Measurements from ENCODE around the gene TMEM245. TPM values are rescaled to one million over a fixed set of nuclear protein-coding genes. Genes with fewer than 3 reads are reported as not detected.
A peak's percentile ranks its signal among the peaks of the same experiment; 100 is the strongest.
"Not testable (repeated sequence)": the region's sequence is repeated elsewhere in the genome, so short reads cannot be mapped to it uniquely, and the experiment has no call there.

TMEM245 gene
- total RNA-seq, 1 donor from 2014 or later, result 67.3 TPM

DNA sequence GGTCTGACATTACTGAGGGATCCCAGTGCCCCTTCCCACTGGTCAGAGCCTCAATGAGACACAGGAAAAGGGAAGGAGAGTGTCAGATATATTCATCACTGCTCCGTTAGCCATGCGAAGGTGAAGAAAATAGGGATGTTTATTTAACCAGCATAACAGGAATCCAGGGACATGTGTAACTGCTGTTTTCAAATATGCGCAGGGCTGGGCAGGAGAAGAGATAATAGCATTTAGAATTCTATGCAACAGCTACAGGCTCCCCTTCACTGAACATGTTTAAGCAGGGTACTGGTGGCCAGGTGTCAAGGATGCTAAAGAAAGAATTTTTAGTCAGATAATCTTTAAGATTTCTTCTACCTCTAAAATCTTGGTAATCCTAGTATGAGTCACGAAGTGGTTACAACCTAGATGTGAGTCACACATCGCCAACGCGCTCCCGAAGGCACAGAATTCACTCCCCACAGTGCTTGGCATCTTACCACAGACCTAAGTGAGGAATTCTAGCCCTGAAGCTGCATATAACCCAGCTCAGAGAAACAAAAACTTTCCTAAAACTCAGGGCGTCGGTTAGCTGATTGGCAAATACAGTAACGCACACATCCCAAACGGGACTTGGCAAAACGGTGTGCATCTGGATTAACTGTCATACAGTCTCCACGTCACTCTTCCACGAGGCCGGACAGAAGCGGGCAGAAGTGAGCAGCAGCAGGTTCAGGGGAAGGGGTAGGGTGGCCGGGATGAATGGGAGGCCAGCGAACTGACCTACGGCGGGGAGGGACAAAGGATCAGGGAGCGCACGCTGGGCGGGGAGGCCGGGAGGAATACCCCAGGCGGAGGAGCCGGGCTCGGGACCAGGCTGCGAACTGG, 107.5 kb downstream of the TMEM245 start:
- DNase-seq (ENCODE audit: low spot score in 2 of 2), result peak; percentile 31 to 54
- FAIRE-seq, result no peak

DNA sequence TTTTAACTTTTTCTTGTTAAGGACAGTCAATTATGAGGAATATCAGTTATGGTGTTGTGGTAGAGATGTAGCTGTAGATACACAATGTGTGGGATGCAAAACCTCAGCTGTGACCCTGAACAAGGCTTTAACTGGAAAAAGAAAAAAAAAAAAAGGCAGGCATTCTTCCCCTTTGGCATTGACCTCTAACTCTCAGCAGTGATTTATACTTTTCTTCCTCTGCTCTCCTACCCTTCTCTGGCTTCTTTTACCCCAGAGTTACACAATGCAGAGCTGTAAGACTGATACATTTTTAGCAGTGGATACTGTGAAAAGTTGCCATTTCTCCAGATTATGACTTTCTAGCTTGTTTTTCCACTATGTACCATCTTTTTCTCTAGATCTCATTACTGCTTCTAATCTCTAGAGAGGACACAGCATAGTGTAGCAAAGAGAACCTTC, 108.5 kb downstream of the TMEM245 start:
- no peak for FAIRE-seq
- DNase-seq (ENCODE audit: low spot score in 2 of 2), result no peak

DNA sequence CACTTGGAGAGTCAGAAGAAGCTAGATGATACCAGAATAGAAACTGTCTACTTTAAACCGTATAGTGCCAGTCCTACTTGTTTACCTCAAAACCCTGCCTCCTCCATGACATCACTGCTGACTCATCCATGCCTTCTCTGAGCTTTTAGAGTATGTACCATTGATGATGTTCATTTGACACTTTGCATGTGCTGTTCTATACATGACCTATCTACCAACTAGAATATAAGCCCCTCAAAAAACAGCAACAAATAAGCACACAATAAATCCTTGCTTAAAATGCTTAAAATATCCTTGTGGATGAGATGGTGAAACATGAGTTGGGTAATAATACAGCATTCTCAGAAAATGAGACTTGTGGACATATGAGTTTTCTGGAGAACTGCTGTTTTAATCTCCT, 109.0 kb downstream of the TMEM245 start:
- DNase-seq (ENCODE audit: low spot score in 2 of 2) (peak in 1 of 2 donors; percentile 25), FAIRE-seq (no peak)

DNA sequence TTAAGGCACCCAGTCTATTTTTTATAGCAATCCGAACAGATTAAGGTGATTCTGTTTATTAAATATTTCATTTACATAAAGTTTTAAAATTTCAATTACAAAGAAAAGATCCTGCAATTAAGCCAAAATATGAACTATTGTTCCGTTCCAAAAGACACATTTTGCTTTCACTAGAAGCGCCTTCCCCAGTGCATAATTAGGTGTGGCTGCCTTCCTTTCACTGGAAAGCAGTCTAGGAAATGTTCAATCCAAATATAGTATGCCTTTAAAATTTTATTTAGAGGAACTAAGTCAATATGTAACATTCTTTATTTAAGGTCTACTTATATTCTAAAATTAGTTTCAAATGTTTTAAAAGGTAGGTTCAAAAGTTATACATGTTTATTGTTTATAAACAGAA, 114.1 kb downstream of the TMEM245 start:
- DNase-seq (ENCODE audit: low spot score in 2 of 2), result no peak
- FAIRE-seq, result no peak

DNA sequence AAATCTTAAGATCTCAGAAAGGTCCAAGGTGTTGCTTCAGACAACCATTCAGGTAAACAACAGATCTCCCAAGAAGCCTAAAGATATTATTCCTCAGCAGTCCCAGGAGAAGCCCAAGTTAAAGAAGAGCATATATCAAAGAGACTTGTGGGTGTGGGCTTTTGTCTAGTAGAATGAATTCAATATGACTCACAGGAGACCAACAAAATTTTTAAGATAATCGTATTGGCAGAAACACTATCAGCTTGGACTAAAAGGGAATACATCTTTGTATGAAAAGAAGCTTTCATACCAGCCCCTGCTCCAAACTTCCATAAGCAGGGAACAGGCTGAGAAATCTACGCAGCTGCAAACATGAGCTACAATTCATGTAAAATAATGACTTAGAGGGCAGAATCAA, 116.6 kb downstream of the TMEM245 start:
- DNase-seq (ENCODE audit: low spot score in 2 of 2) (no peak), FAIRE-seq (no peak)

DNA sequence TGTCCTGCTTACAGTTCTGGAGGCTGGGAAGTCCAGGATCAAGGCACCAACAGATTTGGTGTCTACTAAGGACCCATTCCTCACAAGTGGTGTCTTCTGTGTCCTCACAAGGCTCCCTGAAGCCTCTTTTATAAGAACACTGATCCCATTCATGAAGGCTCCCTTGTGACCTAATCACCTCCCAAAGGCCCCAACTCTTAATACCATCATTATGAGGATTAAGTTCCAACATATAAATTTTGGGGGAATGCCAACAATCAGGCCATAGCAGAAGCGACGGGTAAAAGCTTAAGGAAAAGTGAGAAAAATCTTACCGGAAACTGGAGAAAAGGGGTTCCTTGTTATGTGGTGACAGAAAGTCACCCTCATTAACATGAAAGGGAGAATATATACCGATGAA, 117.6 kb downstream of the TMEM245 start:
- DNase-seq (ENCODE audit: low spot score in 2 of 2) (no peak), FAIRE-seq (no peak)

DNA sequence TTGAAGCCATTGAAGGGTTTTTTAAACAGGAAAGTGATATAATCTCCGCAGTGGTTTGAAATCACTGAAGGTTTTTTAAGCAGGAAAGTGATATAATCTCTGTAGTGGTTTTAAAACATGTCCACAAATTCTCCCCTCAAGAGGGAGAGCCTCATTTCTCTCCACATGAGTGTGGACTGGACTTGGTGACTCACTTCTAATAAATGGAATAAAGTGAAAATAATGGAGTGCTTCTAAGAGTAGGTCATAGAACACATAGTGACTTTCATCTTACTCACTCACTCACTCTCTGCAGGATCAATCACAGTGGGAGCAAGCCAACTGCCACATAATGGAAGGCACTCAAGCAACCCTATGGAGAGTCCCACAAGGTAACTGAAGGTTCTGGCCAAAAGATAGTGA, 118.5 kb downstream of the TMEM245 start:
- FAIRE-seq, result no peak

DNA sequence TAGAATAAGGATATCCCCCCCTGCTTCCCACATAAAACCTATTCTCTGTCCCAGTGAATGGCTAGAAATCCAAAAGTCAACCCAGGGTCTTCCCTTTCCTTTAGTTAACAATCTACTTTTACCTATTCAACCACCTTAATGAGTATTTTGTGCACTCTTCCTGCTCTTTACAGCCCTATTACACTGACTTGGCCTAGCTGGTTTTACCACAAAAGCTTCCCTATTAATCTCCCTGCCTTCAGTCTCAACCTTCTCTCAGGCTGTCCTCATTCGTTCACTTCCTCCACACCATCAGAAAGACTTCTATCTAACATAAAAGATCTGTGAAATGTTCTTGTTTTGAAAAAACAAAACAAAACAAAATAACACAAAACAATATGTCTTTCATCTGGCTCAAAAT, 122.6 kb downstream of the TMEM245 start:
- DNase-seq (ENCODE audit: low spot score in 2 of 2) (no peak), FAIRE-seq (no peak)

More for the DNA sequence above, 118.5 kb downstream of the TMEM245 start:
- no peak for DNase-seq (ENCODE audit: low spot score in 2 of 2)

DNA sequence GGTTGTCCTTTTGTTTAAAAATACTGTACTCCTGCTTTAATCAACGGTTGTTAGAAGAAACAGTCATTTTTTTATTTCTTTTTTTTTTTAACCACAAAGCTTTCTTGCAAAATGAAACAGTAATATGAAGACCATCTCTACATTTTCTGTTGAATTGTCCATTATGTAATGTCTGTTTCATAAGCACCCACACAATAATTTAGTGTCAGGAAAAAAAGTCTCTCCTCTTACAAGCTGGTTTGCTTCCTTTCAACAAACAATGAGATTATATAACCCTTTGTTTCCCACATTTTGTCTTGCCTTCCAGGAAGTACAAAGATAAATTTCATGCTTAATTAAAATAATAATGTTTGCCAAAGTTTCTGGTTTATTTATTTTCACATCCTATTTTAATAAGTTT, 123.1 kb downstream of the TMEM245 start:
- FAIRE-seq (no peak), DNase-seq (ENCODE audit: low spot score in 2 of 2) (no peak)

DNA sequence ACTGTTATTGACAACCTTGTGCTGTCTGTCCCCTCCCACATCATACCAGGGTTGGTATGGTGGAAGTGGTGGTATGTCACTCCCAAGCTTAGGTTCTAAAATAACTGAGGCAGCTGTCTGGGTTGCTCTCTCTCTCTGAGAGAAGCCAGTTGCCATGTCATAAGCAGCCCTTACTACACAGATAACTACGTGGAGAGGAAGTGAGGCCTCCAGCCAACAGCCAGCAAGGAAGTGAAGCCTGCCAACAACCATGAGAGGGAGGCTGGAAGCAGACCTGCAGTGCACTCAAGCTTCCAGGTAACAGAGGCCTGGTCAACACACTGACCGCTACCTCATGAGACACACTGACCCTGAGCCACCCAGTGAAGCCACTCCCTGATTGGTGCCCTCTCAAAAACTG, 125.1 kb downstream of the TMEM245 start:
- DNase-seq (ENCODE audit: low spot score in 2 of 2), result no peak
- no peak for FAIRE-seq

DNA sequence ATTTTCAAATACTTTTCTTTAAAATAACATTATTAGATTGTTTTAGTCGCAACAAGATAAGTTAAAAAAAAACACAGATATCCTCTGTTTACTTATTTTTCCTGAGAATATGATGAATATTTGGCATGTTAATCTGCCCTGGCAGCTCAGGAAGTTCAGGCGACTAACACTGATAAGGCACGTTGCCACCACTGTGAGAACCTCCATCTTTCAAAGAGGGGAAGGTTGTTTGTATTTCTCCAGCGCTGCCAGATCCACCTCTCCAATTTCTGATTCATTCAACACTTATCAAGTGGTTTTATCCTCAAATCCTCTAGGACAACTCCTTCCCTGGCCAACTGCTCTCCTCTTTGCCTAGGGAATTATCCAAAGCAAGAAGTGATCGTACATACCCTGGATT, 128.3 kb downstream of the TMEM245 start:
- no peak for FAIRE-seq
- DNase-seq (ENCODE audit: low spot score in 2 of 2), result no peak

DNA sequence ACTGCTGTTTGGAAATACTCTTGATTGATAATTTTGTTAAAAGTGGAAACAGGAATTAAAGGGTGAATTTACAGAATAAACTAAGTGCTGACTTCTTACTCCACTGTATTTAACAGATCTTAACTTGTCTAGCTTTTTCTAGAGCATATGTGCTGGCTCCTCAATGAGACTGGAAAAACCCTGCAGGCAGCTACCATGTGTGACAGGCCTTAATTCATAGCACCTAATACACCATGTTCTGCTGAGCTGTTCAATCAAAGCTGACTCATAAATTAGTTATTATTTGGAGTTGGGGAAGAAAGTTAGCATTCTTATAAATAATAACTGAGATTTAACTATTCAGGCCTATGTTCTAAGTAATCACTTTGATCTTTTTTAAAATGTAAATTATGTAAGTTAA, 135.9 kb downstream of the TMEM245 start:
- no peak for DNase-seq (ENCODE audit: low spot score in 2 of 2)
- no peak for FAIRE-seq

DNA sequence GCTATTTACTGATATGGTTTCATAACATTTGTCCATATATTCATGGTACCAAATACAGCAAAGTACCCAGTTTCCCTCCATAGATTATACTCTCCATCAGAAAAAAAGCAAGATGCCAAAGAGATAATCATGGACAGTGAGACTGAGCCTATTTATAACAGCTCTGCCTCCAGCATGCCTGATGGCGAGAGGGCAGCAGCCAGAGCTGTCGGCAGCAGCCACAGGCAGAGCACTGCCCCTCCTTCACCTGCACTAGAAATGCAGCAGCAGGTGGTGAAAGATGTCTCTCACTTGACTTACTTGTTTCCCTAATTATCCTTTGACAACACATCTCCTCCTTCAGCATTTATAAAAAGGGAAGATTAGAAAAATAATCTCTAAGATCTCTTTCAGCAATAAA, 138.9 kb downstream of the TMEM245 start:
- FAIRE-seq, result no peak
- no peak for DNase-seq (ENCODE audit: low spot score in 2 of 2)

DNA sequence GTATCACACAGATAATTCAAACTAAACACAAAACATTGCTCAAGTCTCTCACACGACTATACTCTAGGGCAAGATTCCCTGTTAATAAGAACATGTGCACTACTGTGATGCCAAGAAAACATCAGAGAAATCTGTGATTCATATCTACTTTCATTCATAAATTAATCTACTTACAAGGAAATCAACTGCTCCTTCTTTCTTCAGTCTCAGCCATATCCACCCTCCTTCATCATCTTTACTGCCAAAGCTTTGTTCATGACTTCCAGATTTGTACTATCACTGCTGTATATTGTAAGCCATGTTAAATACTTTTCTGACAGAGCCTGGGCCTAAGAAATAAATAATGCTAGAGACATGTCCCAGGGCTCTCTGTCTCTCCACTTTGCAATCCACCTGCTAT, 141.5 kb downstream of the TMEM245 start:
- no peak for DNase-seq (ENCODE audit: low spot score in 2 of 2)
- FAIRE-seq, result no peak

DNA sequence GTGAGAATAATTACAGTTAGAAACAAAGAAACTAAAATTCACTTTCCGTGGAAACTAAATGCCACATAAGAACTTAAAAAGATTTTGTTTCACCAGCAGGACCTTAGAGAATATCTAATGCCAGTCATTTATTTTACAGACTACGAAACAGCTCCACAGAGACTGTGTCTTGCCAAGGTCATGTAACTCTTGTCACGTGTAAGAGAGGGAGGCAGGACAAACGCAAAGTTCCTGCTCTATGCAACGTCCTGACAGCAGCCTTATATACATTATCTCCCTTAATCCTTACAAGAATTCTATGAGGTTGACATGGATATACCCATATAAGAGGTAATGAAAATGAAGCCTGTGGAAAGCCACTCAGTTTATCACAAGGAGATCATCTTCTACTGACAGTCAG, 145.9 kb downstream of the TMEM245 start:
- DNase-seq (ENCODE audit: low spot score in 2 of 2), result no peak
- FAIRE-seq, result no peak

DNA sequence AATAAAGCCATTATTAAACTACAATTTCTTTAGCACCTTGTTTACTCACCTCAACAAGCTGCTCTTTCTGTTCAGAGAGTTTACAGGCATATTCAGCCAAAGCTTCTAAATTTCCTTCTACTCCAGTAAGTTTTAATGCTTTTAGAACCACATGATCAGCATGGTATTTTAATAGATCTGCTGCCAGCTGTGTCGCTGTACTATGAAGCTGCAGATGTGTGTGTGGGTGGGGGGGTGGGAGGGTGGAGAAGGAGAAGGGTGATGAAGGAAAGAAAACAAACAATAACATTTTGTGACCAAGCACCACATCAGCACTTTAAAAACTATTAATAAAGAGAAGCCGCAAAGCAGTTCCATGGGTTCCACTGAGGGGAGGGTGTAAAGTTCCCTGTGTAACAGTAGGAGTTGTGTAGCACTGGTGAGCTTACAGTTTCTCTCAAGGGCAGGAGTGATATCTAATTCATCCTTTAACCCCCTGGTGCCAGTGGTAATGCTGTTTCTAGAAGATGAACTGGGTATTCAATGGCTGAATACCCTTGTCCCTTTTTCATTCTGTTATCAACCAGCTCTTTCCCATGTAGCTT, 147.0 kb downstream of the TMEM245 start:
- no peak for FAIRE-seq

DNA sequence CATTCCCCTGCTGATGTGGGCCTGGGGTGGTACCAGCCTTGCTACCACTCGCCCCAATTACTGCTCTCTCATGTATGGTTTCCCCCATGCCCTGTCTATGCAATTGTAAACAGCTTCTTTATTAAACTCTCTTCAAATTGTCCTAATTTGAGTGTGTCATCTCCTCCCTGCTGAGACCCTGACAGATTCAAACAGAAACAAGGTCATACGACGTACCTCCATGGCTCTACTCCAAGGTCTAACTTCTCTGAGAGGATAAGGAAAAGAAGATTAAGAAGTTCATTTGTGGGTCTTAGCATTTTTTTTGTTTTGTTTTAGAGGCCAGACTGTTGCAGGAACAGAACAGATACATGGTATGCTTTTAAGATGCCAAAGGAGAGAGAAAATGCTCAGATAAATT, 147.6 kb downstream of the TMEM245 start:
- FAIRE-seq, result no peak
- no peak for DNase-seq (ENCODE audit: low spot score in 2 of 2)

More for the DNA sequence above, 147.0 kb downstream of the TMEM245 start:
- DNase-seq (ENCODE audit: low spot score in 2 of 2), result no peak

DNA sequence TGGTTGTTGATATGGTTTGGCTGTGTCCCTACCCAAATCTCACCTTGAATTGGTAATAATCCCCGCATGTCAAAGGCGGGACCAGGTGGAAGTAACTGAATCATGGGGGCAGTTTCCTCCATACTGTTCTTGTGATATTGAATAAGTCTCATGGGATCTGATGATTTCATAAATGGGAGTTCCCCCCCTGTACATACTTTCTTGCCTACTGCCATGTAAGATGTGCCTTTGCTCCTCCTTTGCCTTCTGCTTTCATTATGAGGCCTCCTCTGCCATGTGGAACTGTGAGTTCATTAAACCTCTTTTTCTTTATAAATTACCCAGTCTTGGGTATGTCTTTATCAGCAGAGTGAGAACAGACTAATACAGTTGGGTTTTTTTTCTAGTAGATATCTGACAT, 148.4 kb downstream of the TMEM245 start:
- not testable (repeated sequence) for DNase-seq (ENCODE audit: low spot score in 2 of 2); FAIRE-seq

DNA sequence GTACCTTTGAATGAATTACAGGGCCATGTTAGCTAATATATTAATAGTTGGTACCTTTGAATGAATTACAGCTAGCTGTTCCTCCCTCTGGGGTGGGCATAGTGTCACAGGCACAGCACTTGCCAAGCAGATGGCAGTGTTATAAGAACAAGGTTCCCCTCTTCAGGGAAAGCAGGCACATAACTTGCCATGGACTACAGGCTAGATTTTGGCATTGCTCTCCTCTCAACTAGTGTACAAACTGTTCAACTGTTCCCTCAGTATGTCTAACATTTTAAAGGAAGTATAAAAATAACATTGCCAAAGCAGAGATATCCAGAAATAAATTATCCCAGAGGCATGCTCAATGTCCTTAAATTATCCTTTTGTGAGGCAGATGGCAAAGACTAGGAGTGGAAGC, 151.8 kb downstream of the TMEM245 start:
- FAIRE-seq (no peak), DNase-seq (ENCODE audit: low spot score in 2 of 2) (no peak)
